IPS-NIHi7 (cell line): ENCODE measurements around the gene PISD.

Experiments
- DNase-seq: peaks from one replicate; pipeline ENCODE4 v3.0.0; 2012; ENCODE audit warnings: mixed read lengths; ENCODE audit errors: extremely low spot score

Gene PISD

GRCh38 chr22:31652911-31653684 lies 8.9 kb downstream of the PISD start:
- DNase-seq, result no peak

GRCh38 chr22:31652088-31652487 lies 9.9 kb downstream of the PISD start:
- no peak for DNase-seq

DNA sequence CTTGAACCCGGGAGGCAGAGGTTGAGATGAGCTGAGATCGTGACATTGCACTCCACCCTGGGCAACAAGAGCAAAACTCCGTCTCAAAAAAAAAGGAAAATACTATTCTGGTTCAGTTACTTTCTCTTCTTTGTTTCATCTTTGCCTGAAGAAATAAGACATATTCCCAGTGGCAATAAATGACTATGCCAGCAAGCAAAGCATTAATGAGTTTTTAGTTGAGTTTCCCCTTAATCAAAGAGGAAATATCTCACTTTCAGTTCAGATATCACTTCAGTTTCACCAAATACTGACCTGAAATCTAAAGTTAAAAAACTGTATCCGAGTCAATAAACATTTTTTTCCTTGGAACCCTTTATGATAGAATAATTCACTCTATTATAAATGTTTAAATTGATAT lies 10.4 kb downstream of the PISD start:
- DNase-seq, result no peak

- DNase-seq, result no peak
Observed at GRCh38 chr22:31650391-31650790, 11.6 kb downstream of the PISD start.

DNA sequence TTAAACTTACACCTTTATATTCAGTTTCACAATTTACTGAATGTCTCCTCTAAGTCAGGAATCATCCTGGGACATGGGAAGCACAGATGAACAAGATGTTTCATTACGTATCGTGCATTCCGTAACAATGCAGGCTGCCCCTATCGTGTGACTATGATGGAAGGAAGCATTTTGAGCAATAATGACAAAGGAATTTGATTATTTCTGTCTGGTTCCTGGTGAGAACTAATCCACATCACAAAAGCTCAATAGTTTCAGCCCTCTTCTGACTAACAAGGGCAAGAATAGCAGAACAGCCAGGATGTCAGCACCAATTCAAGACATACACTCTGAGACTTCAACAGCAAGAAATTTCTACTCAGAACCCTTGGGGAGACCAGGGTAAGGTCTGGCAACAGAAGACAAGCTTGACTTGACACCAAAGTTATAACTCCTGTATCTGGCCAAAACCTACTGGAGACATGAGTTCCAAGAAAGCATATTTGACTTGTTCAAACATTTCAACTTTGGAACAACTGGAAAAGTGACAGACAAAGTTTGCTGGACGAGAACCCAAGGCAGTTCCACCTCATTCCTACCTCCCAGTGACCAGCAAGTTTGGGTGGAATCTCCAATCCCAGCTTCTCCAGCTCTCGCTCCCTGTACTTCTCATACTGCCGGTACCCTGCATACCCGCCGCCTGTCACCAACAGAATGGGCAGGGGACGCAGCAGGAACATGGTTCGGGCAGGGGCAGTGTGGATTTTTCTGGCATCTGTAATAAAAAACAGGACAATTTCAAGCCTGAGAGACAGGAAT lies 14.3 kb downstream of the PISD start:
- DNase-seq, result no peak

GRCh38 chr22:31647066-31647465 lies 14.9 kb downstream of the PISD start:
- DNase-seq, result no peak

GRCh38 chr22:31646186-31647019 lies 15.6 kb downstream of the PISD start:
- peak; percentile 19 for DNase-seq

DNA sequence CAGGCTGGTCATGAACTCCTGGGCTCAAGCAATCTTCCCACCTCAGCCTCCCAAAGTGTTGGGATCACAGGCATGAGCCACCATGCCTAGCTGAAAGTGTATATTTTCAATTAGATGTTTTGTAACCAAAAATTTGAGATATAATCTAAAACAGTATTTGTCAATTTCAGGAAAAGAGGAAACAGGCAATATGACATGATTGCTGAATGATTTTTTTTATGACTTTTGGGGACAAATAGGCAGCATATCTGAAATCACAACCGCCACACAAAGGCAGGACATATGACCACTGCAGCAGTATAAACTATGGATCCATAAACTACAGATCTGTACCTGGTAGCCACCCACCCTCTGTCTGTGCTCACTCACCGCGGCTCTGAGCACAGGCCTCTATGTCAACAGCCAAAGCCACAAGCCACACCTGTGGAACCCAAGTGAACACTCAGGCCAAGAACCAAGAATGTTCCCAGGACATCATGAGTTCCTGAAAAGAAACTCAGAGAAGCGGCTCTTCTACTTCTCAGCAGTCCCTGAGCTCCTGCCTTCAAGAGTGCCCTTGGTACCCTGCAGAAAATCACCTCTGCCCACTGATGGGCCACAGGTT lies 22.5 kb downstream of the PISD start:
- DNase-seq, result no peak

GRCh38 chr22:31637891-31638618 lies 24.0 kb downstream of the PISD start:
- no peak for DNase-seq

DNA sequence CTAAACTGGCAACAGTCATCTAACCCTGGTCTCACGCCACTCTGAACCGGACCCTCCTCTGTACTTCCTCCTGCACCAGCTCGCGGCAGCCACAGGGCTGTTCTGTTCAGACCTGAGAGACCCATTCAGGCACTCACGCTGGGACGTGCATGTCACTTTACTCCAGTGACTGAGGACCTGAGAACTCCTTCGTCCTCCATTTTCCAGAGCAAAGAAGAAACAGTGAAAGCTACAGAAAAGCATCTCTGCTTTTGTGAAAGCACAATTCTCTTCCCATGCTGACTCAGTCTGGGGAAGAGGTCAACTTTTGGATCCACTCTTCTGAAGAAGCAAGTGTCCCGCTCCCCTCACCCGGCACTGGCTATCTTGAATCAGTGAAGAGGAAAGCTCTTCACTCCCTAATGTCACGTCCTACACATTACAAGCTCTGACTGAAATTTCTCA lies 24.5 kb downstream of the PISD start:
- DNase-seq, result no peak

GRCh38 chr22:31635638-31636306 lies 26.2 kb downstream of the PISD start:
- no peak for DNase-seq

DNA sequence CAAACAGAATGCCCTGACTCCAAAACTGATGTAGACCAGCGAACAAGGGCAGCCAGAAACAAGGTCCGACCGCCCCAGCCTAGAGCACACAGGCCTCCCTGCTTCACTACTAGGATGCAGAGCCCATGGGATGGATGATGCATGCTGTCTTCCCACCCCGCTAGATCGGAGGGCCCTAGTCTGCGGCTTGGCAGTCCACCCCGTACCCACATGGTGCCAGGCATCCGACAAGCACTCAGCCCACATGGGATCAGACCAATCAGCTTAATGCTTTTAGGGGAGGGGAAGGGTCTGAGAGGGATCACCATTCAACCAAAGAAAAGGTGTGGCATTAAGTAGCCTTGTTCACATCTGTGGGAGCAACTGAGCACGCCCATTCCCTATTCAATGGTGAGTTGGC lies 30.6 kb downstream of the PISD start:
- DNase-seq, result no peak

GRCh38 chr22:31630331-31631329 lies 31.4 kb downstream of the PISD start:
- peak; percentile 94 for DNase-seq

GRCh38 chr22:31629741-31630184 lies 32.3 kb downstream of the PISD start:
- no peak for DNase-seq

DNA sequence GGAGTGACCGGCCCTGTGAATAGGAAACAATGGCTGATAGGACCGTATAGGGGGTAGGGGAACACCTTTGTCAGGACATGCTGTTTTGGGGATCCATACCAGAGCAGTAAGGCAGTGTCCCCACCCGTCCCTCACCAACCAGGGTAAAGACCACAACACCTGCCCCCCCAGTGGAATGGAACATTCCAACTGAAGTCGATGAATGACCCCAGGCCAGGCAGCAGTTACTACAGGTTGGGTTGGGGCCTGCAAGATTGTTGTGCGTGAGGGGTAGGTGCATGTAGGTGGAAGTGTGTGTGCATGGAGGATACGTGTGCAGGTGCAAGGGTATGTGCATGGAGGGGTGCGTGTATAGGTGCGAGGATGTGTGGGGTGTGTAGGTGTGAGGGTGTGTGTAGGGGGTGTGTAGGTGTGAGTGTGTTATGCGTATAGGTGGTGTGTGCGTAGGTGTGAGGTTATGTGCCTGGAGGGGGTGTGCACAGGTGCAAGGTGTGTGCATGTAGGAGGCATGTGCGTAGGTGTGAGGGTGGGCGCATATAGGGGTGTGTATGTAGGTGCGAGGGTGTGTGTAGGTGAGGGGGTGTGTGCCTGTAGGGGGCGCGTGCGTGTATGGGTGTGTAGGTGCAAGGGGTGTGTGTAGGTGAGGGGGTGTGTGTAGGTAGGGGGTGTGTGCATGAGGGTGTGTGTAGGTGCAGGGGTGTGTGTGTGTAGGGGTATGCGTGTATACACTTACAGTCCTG lies 32.9 kb downstream of the PISD start:
- DNase-seq, result no peak

- no peak for DNase-seq
Observed at GRCh38 chr22:31628362-31628761, 33.7 kb downstream of the PISD start.

- no peak for DNase-seq
Observed at GRCh38 chr22:31627223-31627731, 34.7 kb downstream of the PISD start.

DNA sequence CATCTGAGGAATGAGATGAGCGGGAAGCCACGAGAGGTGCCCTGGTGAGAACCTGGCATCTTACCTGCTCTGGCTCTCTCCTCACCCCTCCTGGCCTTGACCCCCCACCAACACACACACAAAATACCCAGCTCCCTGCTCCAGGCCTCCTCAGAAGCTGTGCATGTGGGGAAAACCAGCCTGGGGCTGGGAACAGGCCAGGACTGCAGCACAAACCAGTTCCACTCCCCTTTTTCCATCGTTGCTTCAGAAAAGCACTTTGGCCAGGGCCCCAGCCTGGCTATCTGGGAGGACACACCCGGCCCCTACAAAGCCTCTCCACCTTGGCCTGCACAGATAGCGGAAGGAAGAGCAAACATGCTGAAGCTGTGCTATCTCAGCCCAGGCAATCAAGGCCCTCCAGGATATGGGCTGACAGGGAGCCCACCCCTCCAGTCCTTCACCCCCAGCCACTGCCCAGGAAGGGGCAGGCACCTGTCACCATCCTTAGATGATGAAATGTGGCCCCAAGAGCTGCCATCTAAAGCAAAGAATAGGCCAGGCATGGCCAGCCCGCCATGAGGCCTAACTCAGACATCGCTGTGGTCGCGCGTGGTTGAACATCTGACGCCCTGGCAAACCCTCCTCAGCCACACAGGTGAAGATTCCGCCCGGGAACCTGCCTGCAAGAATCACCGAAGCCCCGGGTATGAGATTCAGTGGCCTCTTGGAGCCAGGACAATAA lies 35.4 kb downstream of the PISD start:
- no peak for DNase-seq
